Stimulated activated CD4-positive, alpha-beta T cell treated with anti-CD3 and anti-CD28 coated beads, Interleukin-12 subunit alpha, Interleukin-12 subunit beta, amount 100 ng/mL, for 48 hours (primary cell): ENCODE results near the gene EIF4G2.
A peak's percentile ranks its signal among the peaks of the same experiment; 100 is the strongest.

Experiments used
- DNase-seq, 3 donors: peaks; one replicate each; pipeline ENCODE4 v3.0.0-alpha.2; 2020; ENCODE audit warnings: low read depth in 2 of 3, low spot score in 1 of 3

Gene EIF4G2

DNA sequence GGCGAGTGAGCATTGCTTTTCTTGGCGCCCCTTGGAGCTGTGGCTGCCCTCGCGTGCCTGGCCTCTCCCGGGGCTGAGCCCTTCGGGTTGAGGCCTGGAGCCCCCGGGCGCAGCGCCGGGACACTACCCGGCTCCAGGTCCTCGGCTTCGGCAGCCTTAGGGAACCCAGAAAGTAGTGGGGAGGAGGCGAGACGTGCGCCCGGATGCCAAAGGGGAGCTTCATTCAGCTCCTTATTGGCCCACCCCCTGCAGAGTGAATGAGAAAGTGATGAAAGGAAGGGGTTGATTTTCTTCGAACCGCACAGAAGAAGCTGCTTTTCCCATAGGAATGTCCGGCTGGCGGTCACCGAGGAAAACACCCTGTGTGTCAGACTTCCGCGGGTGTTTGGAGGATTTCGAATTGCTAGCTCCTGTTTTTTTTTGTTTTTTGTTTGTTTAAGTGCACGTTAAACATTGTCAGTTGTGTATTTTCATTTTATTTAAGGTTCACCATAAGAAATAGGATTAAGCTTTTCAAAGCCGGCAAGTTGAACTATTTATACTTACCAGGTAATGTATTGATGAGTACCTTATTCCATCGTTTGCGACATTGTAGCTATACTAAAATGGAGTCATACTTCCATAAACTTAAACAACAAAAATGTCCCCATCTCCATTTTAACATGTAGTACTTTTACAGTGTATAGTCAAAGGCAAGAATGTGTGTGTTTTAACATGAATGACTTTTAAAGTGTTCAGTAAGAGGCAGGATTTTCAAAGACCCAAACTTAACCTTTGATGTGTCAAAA is 841 bp upstream of the EIF4G2 start:
- peak in 1 of 3 donors; percentile 21 for DNase-seq

DNA sequence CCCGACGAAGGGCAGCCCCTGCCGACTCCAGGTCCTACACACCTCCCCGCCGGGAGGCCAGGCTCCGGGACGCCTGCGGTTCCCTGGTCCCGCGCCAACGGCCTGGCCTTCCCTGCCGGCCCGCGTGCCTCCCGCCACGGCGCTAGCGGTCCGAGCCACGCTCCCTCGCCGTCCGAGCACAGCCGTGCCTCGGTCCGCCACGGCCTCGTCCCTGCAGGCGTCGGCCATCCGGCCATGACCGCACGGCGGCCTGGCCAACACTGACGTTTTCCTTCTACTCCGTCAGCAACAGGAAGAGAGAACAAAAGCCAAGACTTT is 532 bp downstream of the EIF4G2 start:
- DNase-seq = no peak

DNA sequence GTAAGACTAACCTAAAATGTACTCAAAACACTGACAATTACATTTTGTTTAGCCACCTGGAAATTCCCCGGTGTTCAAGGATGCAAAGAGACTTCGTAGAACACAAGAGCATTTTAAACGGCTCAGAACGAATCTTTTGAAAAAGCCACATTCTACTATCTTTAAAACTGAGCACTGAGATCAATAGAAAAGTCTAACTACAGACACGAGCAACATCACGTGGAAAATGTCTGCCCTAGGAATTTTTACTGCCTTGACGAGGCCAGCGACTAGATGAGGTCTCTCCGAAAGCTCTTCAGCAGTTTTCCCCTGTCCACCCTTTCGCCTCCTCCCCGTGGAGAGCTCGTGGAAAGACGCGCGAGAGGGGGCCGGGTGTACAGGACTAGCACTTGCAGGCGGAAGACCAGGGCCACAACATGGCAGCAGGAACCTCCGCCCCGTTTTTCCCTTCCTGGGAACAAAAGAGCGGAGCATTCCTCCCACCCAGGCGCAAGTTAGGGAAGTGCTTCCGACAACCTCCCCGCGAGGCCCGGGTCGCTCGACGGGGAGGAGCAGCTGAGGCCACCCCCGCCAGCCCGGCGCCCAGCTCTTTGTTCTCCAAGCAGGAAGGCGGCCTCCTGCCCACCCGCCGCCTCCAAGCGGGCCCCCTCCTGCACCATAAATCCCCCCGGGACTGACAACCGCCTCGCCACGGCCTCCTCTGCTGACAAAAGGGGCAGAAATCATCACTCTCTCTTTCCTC is 1.1 kb downstream of the EIF4G2 start:
- DNase-seq = peak in 2 of 3 donors; percentile 15 to 40

DNA sequence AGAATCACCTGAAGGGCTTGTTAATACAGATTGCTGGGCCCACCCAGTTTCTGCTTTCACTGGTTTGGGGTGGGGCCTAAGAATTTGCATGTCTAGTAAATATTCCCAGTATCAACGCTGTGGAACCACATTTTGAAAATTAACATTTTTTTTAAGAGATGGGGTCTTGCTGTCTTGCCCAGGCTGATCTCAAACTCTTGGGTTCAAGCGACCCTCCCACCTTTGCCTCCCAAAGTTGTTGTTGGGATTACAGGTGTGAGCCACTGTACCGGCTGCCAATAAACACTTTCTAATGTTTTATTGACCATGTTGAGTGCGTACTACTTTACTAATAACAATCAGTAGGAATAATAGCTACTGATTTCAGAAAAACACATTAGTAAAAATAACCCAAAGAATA is 2.5 kb downstream of the EIF4G2 start:
- DNase-seq = no peak

DNA sequence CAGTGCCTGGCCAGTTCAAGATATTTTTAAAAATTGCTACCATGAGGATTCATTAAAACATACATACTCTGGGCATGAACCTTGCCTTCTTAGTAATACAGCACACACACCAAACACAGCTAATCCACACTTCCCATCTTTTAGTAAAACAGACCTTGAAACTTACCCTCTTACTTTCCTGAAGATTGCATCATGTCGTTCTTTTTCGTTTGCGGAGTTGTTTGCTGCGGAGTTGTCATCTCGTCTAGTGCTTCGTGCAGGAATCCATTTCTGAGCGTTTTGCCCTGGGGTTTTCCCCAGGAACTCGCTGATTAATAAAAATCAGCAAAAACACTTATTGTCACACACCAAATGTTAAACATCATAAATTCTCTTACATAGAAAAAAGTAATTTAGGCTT is 3.0 kb downstream of the EIF4G2 start:
- DNase-seq = no peak

DNA sequence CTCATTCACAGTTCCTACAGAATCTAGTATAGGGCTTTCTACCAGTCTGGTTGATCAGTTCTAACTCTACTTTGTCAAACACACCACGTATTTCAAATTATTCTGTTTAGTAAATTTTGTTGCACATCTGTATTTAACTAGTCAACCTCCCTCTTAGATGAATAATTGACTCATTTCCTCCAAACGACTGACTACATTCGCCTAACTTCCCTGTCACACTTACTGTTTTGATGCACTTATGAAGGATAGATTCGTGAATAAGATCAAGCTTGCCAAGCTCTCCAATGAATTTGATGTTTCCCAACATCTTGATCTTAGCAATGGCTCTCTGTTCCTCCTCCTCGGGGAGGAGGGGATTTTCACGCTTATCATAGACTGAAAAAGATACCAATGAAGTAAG is 5.0 kb downstream of the EIF4G2 start:
- DNase-seq = no peak

DNA sequence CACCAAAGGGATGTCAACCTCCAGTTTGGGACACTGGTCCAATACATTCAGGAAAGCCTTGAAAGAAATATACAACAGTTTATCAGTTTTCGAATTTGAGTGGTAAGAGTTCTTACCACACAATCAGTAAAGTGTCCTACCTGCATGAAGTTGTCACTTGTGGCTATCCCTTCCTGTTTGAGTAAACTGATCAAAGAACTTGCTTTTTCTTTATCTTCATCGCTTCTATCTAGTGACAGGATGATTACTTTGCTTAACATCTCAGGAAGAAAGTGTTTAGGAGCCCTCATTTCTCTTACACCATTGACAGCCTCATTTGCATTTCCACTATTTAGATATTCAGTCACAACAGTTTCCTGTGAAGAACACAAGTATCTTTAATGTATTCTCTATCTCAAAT is 8.4 kb downstream of the EIF4G2 start:
- no peak for DNase-seq

DNA sequence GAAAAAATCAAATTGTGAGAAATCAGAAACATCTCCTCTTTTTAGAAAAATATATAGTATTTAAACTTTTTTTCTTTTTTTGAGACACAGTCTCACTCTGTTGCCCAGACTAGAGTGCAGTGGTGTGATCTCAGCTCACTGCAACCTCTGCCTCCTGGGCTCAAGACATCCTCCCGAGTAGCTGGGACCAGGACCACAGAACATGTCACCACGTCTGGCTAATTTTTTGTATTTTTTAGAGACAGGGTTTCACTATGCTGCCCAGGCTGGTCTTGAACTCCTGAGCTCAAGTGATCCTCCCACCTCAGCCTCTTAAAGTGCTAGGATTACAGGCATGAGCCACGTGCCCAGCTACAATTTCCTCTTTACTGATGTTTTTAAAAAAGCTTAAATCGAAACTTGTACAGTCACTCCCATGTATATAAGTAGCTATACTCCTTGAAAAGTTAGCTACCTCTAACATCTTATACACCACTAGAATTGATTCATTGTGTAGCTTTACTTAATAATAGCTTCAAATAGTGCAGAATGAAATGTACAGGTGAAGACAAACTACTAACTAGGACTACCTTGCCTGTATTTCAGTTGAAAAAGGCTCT is 10.3 kb downstream of the EIF4G2 start:
- DNase-seq = no peak

DNA sequence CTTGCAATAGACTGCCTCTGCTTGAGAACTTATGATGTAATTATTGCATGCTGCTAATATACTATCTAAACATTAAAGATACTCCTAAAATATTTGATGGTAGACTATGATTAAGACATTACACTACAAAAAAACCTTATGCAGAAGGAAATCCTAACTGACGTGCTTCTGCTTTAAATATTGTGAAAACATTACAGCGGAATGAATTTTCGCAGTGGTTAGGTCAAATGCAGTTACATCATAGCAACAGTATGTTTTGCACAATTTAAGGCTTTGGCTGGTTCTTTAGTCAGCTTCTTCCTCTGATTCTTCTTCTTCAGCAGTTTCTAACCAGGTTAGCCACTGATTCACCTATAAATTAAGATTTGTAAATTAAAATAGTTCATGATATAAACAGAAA is 11.2 kb downstream of the EIF4G2 start:
- DNase-seq = no peak

DNA sequence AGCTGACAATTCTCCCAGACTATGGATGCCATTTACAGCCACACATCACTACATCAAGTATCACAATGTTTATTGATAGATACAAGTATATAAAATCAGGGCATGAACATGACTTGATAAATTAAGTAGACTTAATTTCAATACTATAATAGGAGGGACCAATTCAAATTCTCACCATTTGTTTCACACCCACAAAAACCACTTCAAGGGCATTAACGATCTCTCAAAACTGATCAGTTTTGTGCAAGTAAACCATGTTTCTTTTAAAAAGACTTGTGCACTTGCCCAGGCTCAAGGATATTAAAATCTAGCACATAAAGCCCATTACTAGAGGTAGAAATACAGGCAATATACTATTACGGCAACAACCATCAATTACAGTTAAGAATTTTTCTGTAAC is 11.7 kb downstream of the EIF4G2 start:
- DNase-seq = no peak

DNA sequence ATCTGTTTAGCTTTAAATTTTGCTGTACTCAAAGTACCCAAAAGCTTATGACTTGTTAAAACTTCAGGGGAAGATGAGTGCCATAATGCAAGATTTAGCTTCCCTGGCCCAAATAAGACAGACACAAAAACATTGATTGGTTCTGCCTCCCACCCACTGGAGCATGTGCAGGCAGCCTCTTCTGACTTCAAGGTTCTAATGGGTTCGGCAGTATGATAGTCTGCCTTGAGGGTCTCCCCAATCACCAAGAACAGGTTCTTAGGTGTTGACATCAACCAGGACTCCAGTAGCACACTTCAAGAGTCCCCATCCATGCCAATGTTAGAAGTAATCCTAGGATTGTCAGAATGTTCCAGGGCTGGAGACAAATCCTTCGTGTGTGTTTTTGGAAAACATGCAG is 12.5 kb downstream of the EIF4G2 start:
- DNase-seq = no peak

DNA sequence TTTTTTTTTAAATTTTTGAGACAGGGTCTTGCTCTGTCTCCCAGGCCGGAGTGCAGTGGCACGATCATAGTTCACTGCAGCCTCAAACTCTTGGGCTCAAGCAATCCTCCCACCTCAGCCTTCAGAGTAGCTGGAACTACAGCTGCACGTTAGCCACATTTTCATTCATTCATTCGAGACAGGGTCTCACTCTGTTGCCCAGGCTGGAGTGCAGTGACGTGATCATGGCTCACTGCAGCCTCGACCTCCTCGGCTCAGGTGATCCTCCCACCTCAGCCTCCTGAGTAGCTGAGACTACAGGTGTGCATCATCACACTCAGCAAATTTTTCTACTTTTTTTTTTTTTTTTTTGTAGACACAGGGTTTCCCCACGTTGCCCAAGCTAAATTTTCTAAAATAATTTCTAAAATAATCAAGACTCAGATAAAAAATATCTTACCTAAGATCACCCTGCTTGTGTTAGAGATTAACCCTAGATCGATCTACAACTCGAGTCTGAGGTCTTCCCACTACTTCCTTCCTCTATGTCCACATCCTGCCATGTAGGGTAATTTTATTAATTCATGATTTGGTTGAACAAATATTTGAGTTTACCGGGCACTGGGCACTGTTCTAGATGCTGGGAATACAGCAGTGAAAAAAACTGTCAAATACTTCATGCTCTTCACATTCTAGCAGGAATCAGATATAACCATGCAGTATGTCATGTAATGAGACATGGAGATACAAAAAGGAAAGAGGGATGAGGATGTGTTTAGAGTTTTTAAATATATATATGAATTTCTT is 15.1 kb downstream of the EIF4G2 start:
- no peak for DNase-seq

DNA sequence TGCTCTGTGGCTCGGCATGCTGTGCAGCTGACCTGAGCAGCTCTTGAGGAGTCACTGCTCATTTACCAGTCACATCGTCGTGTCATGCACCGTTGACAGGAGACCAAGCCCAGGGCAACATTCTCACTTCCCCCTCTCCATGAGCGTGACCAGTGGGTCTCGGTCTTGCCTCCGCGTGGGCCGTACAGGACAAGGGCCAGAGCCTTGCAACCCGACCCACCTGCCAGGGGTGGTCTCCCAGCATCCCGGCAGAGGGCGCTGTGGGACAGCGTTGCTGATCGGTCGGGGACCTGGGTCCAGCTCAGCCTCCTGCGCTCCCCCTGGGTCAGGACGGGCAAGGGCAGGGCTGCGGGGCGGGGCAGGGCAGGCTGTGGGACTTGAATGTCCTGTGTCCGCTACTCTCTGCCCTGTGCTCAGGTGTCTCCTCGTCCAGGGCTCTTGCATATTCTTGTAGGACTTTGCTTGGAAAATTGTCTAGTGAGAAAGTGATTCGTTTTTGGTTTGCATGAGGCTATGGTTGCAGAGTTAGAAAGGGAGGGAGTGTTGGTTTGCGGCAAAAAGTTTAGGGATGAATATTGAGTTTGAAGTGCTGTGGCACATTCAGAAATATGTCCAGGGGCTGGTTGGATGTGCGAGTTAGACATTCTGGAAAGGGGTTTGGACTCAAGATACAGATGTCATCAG is 16.2 kb downstream of the EIF4G2 start:
- peak; percentile 67 to 84 (median 84) for DNase-seq

DNA sequence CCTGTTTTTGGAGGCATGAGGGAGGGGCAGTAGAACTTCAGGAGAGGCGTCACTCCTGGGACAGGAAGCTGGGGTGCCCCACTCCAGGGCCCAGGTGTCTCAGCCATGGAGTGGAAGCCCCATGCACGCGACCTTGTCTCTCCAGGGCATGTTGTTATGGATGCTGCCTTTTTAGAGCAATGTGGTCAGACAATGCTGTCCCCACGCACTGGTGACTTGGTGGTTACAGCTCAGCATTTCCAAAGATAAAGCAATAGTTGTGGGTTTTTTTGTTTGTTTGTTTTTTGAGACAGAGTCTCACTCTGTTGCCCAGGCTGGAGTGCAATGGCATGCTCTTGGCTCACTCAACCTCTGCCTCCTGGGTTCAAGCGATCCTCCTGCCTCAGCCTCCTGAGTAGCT is 22.3 kb downstream of the EIF4G2 start:
- DNase-seq = no peak

DNA sequence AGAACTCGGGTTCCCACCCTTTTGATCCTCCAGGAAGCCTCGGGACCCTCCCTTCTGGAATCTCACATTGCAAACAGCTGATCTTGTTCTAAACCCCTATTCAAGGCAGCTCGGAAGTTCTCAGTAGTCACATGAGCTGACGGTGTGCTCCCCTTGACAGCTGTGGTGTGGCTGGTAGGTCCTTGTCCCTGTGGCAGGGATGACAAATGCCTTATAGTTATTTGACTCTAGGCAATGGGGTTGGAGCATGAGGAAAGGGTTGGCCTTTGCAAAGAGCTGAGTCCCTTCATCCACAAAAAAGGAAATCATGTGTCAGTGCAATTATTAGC is 23.6 kb downstream of the EIF4G2 start:
- no peak for DNase-seq

DNA sequence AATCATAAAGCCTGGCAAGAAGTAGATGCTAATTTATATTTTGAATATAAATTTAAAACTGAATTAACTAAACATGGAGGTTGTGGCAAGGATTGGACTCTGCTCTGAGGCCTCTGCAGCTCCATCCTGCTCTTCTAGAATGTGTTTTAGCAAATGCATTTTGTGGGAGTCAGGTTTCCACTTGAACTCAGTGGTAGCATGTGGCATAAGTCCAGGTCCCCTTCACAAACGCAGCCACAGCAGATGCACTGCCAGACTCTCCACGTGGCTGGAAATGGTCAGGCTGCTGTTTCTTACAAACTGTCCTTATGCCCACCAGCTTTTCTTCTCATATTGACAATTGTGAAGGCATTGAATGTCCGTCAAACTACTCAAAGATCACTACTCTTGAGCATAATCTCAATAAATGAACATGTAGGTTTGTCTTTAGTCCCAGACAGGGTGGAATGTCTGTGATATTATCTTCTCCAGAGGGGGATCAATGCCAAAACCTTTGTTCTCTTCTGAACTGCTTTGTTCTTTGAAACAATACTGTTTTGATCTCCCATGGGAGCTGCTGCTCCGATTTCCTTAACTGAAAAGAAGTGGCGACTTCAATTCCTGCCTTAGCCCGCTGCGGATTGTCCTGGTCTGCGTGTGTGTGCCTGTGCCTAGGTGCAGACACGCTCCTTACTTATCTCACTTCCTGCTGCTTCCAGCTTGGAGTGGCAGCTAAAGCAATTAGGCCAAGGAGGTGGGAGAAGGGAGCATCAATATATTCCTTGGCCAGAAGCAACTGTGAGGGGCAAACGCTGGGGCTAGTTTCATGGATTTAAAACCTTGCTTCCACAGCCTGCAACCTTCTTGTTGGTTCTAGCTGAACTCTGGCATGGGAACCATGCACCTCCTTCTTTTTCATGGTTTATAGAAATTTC is 24.2 kb downstream of the EIF4G2 start:
- DNase-seq = no peak

DNA sequence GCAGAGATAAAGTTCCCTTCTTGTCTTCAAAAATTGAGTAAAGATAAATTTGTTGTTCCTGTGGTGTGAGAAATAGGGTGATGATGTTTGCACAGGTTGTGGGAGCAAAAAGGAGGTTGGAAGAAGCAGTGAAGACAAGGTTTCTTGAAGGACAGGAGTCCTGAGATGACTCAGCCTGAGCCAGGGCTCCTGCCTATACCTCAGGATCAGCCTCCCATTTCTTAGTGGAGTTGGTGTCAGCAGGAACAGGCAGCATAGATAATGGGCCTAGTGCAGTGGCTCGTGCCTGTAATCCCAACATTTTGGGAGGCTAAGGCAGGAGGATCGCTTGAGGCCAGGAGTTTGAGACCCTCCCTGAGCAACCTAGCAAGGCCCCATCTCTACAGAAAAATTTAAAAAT is 28.7 kb downstream of the EIF4G2 start:
- no peak for DNase-seq

DNA sequence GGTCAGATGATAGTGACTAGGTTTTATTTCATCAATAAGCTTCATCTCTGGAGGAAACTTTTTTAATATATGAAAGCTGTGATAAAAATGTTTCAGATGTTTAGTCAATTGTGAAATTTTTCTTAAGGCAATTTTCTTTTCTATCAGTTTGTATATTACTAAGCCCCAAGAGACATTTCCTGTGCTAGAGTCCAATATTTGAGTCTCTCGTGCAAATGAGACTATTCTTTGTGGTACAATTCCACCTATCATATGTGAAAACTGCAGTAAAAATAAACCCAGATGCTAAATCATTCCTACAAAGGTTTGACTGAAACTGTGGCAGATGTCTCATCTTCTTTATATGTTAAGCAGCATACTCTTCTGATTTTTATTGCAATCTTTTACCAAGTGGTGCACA is 29.6 kb downstream of the EIF4G2 start:
- DNase-seq = no peak

DNA sequence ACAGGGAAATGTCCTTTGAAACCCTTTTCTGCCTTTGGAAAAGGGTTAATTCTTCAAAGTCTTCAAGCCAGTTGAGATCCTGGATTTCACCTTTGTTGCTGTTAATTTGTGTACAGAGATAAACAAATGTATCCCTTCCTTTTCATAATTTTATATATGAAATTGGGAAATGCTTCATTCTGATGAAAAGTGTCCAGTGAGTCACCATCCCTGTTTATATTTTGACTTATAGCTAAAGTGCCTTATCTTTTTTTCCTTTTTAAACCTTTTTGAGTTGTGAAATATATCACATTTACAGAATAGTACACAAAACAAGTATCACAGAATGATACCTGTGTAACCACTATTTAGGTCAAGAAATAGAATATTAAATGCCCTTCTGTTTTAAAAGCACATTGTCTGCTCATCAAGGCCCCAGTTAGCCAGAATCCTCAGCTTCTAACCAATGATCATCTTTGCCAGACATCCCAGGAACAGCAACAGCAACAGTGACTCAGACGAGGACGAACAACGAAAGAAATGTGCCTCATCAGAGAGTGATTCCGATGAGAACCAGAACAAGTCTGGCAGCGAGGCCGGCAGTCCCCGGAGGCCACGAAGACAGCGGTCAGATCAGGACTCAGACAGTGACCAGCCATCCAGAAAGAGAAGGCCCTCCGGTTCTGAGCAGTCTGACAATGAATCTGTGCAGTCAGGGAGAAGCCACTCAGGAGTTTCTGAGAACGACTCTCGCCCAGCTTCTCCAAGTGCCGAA is 30.3 kb downstream of the EIF4G2 start:
- DNase-seq = no peak

DNA sequence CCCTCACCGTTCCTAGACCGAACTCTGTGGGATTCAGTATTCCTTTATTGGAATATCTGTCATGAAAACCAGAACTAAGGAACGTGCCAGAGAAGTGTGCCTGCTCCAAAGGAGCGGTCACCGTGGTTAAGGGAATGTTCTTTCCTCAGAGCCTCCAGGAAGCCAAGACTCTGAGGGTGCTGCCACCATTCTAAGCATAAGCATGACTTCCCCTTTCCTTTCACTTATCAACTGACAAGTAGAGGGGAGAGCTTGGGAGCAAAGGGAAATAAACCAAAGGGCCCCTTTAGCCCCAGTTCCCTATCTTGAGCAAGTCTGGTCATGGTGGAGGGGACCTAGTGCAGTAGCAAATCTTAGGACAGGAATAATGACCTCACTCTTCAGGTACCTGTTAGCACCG is 30.9 kb downstream of the EIF4G2 start:
- no peak for DNase-seq
